Activated naive CD4-positive, alpha-beta T cell treated with anti-CD3 and anti-CD28 coated beads, Interleukin-2, amount 10 ng/mL, durations not matched to agents 7 days and 5 days (primary cell): ENCODE measurements around the gene GLYATL2.

Experiments used
- CTCF ChIA-PET: fragments of 350-600 bp; sonication (Branson Sonifier 250); formaldehyde crosslinking; loops from one replicate; lab custom pipeline; 2021; ENCODE audit warnings: antibody characterized with exemption; lab: Charles Lee
- DNase-seq: peaks from one replicate; pipeline ENCODE4 v3.0.0-alpha.2; 2020
- H3K27ac Mint-ChIP-seq: one replicate; pipeline ENCODE4 v1.8.0; 2021; ENCODE audit warnings: mild to moderate bottlenecking, moderate library complexity, mixed read lengths
- H3K27me3 Mint-ChIP-seq: one replicate; pipeline ENCODE4 v1.8.0; 2021; ENCODE audit warnings: mild to moderate bottlenecking, mixed read lengths
- H3K36me3 Mint-ChIP-seq: one replicate; pipeline ENCODE4 v1.8.0; 2021; ENCODE audit warnings: mixed read lengths
- H3K4me1 Mint-ChIP-seq: one replicate; pipeline ENCODE4 v1.8.0; 2021; ENCODE audit warnings: mixed read lengths
- H3K4me3 Mint-ChIP-seq: one replicate; pipeline ENCODE4 v1.8.0; 2021; ENCODE audit warnings: mild to moderate bottlenecking, moderate library complexity, mixed read lengths
- H3K9me3 Mint-ChIP-seq: one replicate; pipeline ENCODE4 v1.8.0; 2021; ENCODE audit warnings: mixed read lengths

GLYATL2 gene

GRCh38 chr11:58844361-58845005 lies at the start of gene GLYATL2:
Gene GLYATL2, minus strand, starts transcription at chr11:58844704. Its CDS starts 5,092 bp downstream, at chr11:58839612.
- CTCF ChIA-PET, result no interaction called here
- no peaks in the 10 kb centered on the region for H3K36me3 Mint-ChIP-seq
- H3K4me3 Mint-ChIP-seq, result no peak within 1 kb of the TSS

GRCh38 chr11:58893899-58894298 lies 49.4 kb upstream of the GLYATL2 start:
- Mint-ChIP-seq H3K27me3 (peaks cover 4% of the 10 kb centered on the region), H3K9me3 (no peaks in the 10 kb centered on the region), H3K27ac (no peak overlapping the region), H3K36me3 (no peaks in the 10 kb centered on the region), H3K4me1 (no peaks in the 10 kb centered on the region), H3K4me3 (no peak overlapping the region)
- CTCF ChIA-PET, result no interaction called here
- DNase-seq, result no peak

More at GRCh38 chr11:58844361-58845005, at the start of gene GLYATL2:
- Mint-ChIP-seq H3K27me3 (peaks cover 4% of the 10 kb centered on the region), H3K4me1 (no peaks in the 10 kb centered on the region), H3K9me3 (no peaks in the 10 kb centered on the region), H3K27ac (no peak within 1 kb of the TSS)
- DNase-seq, result no peak

- DNase-seq, result no peak
- H3K27me3 Mint-ChIP-seq, result no peaks in the 10 kb centered on the region
- H3K4me3 Mint-ChIP-seq, result no peak overlapping the region
- no peak overlapping the region for H3K27ac Mint-ChIP-seq
- H3K4me1 Mint-ChIP-seq, result no peaks in the 10 kb centered on the region
- CTCF ChIA-PET, result no interaction called here
- no peaks in the 10 kb centered on the region for H3K36me3 Mint-ChIP-seq
- H3K9me3 Mint-ChIP-seq, result no peaks in the 10 kb centered on the region
Observed at GRCh38 chr11:58888579-58888978, 44.1 kb upstream of the GLYATL2 start.

GRCh38 chr11:58887452-58887851 lies 42.9 kb upstream of the GLYATL2 start:
- no peaks in the 10 kb centered on the region for H3K4me1 Mint-ChIP-seq
- no peak for DNase-seq
- no peak overlapping the region for H3K27ac Mint-ChIP-seq
- H3K27me3 Mint-ChIP-seq, result no peaks in the 10 kb centered on the region
- no peaks in the 10 kb centered on the region for H3K36me3 Mint-ChIP-seq
- no peak overlapping the region for H3K4me3 Mint-ChIP-seq
- no peaks in the 10 kb centered on the region for H3K9me3 Mint-ChIP-seq
- CTCF ChIA-PET, result no interaction called here

GRCh38 chr11:58880625-58881024 lies 36.1 kb upstream of the GLYATL2 start:
- CTCF ChIA-PET, result no interaction called here
- H3K27me3 Mint-ChIP-seq, result peaks cover 3% of the 10 kb centered on the region
- no peaks in the 10 kb centered on the region for H3K4me1 Mint-ChIP-seq
- H3K27ac Mint-ChIP-seq, result no peak overlapping the region
- no peaks in the 10 kb centered on the region for H3K36me3 Mint-ChIP-seq
- H3K4me3 Mint-ChIP-seq, result no peak overlapping the region
- H3K9me3 Mint-ChIP-seq, result no peaks in the 10 kb centered on the region
- no peak for DNase-seq

GRCh38 chr11:58880166-58880565 lies 35.7 kb upstream of the GLYATL2 start:
- H3K9me3 Mint-ChIP-seq, result no peaks in the 10 kb centered on the region
- no peak for DNase-seq
- no peak overlapping the region for H3K4me3 Mint-ChIP-seq
- CTCF ChIA-PET, result no interaction called here
- H3K27me3 Mint-ChIP-seq, result peaks cover 3% of the 10 kb centered on the region
- no peak overlapping the region for H3K27ac Mint-ChIP-seq
- no peaks in the 10 kb centered on the region for H3K36me3 Mint-ChIP-seq
- H3K4me1 Mint-ChIP-seq, result no peaks in the 10 kb centered on the region

- no peak overlapping the region for H3K4me3 Mint-ChIP-seq
- no peak for DNase-seq
- CTCF ChIA-PET, result no interaction called here
- H3K4me1 Mint-ChIP-seq, result no peaks in the 10 kb centered on the region
- no peaks in the 10 kb centered on the region for H3K27me3 Mint-ChIP-seq
- no peaks in the 10 kb centered on the region for H3K36me3 Mint-ChIP-seq
- no peak overlapping the region for H3K27ac Mint-ChIP-seq
- H3K9me3 Mint-ChIP-seq, result no peaks in the 10 kb centered on the region
Observed at GRCh38 chr11:58867556-58867955, 23.1 kb upstream of the GLYATL2 start.

GRCh38 chr11:58866788-58867187 lies 22.3 kb upstream of the GLYATL2 start:
- CTCF ChIA-PET, result no interaction called here
- Mint-ChIP-seq H3K4me3 (no peak overlapping the region), H3K27ac (no peak overlapping the region), H3K9me3 (peaks cover 3% of the 10 kb centered on the region), H3K36me3 (no peaks in the 10 kb centered on the region), H3K4me1 (no peaks in the 10 kb centered on the region), H3K27me3 (peaks cover 3% of the 10 kb centered on the region)
- no peak for DNase-seq

GRCh38 chr11:58864335-58864734 lies 19.8 kb upstream of the GLYATL2 start:
- H3K4me3 Mint-ChIP-seq, result no peak overlapping the region
- no peaks in the 10 kb centered on the region for H3K36me3 Mint-ChIP-seq

GRCh38 chr11:58863697-58864096 lies 19.2 kb upstream of the GLYATL2 start:
- H3K36me3 Mint-ChIP-seq, result no peaks in the 10 kb centered on the region
- no peak for DNase-seq
- H3K27me3 Mint-ChIP-seq, result peaks cover 9% of the 10 kb centered on the region
- H3K9me3 Mint-ChIP-seq, result peaks cover 3% of the 10 kb centered on the region
- no peak overlapping the region for H3K27ac Mint-ChIP-seq
- no peaks in the 10 kb centered on the region for H3K4me1 Mint-ChIP-seq
- CTCF ChIA-PET, result no interaction called here
- no peak overlapping the region for H3K4me3 Mint-ChIP-seq

More at GRCh38 chr11:58864335-58864734, 19.8 kb upstream of the GLYATL2 start:
- H3K27ac Mint-ChIP-seq, result no peak overlapping the region
- DNase-seq, result no peak
- CTCF ChIA-PET, result no interaction called here
- H3K4me1 Mint-ChIP-seq, result no peaks in the 10 kb centered on the region
- peaks cover 3% of the 10 kb centered on the region for H3K9me3 Mint-ChIP-seq
- peaks cover 3% of the 10 kb centered on the region for H3K27me3 Mint-ChIP-seq

GRCh38 chr11:58861533-58861932 lies 17.0 kb upstream of the GLYATL2 start:
- no peak overlapping the region for H3K4me3 Mint-ChIP-seq
- CTCF ChIA-PET, result no interaction called here
- H3K9me3 Mint-ChIP-seq, result peaks cover 3% of the 10 kb centered on the region
- H3K27ac Mint-ChIP-seq, result no peak overlapping the region
- DNase-seq, result no peak
- H3K36me3 Mint-ChIP-seq, result no peaks in the 10 kb centered on the region
- no peaks in the 10 kb centered on the region for H3K4me1 Mint-ChIP-seq
- peaks cover 11% of the 10 kb centered on the region for H3K27me3 Mint-ChIP-seq

GRCh38 chr11:58856806-58857205 lies 12.3 kb upstream of the GLYATL2 start:
- no peak overlapping the region for H3K4me3 Mint-ChIP-seq
- H3K27ac Mint-ChIP-seq, result no peak overlapping the region
- no peaks in the 10 kb centered on the region for H3K9me3 Mint-ChIP-seq
- no peaks in the 10 kb centered on the region for H3K4me1 Mint-ChIP-seq
- H3K36me3 Mint-ChIP-seq, result no peaks in the 10 kb centered on the region
- no peak for DNase-seq
- peaks cover 8% of the 10 kb centered on the region for H3K27me3 Mint-ChIP-seq
- CTCF ChIA-PET, result no interaction called here

- Mint-ChIP-seq H3K27me3 (peaks cover 4% of the 10 kb centered on the region), H3K27ac (no peak overlapping the region), H3K36me3 (no peaks in the 10 kb centered on the region), H3K4me1 (no peaks in the 10 kb centered on the region), H3K4me3 (no peak overlapping the region), H3K9me3 (no peaks in the 10 kb centered on the region)
- CTCF ChIA-PET, result no interaction called here
- no peak for DNase-seq
Observed at GRCh38 chr11:58845386-58845785, 882 bp upstream of the GLYATL2 start.

GRCh38 chr11:58837707-58838388 lies 6.7 kb downstream of the GLYATL2 start:
- Mint-ChIP-seq H3K4me1 (no peaks in the 10 kb centered on the region), H3K27me3 (no peaks in the 10 kb centered on the region)

GRCh38 chr11:58832056-58832645 lies 12.4 kb downstream of the GLYATL2 start:
- peaks cover 7% of the 10 kb centered on the region for H3K27me3 Mint-ChIP-seq
- H3K9me3 Mint-ChIP-seq, result no peaks in the 10 kb centered on the region
- no peaks in the 10 kb centered on the region for H3K36me3 Mint-ChIP-seq
- H3K4me1 Mint-ChIP-seq, result no peaks in the 10 kb centered on the region
- H3K27ac Mint-ChIP-seq, result no peak overlapping the region
- CTCF ChIA-PET, result no interaction called here
- no peak for DNase-seq
- no peak overlapping the region for H3K4me3 Mint-ChIP-seq

More at GRCh38 chr11:58837707-58838388, 6.7 kb downstream of the GLYATL2 start:
- H3K36me3 Mint-ChIP-seq, result no peaks in the 10 kb centered on the region
- H3K27ac Mint-ChIP-seq, result no peak overlapping the region
- no peak overlapping the region for H3K4me3 Mint-ChIP-seq
- CTCF ChIA-PET, result no interaction called here
- no peaks in the 10 kb centered on the region for H3K9me3 Mint-ChIP-seq
- DNase-seq, result no peak
